Measurements from ENCODE around the gene SLC9A3. TPM values are rescaled to one million over a fixed set of nuclear protein-coding genes. Genes with fewer than 3 reads are reported as not detected.
A peak's percentile ranks its signal among the peaks of the same experiment; 100 is the strongest.

Gene SLC9A3
- total RNA-seq, 2 experiments from 2014 or later, result 2.3 to 2.5 TPM

DNA sequence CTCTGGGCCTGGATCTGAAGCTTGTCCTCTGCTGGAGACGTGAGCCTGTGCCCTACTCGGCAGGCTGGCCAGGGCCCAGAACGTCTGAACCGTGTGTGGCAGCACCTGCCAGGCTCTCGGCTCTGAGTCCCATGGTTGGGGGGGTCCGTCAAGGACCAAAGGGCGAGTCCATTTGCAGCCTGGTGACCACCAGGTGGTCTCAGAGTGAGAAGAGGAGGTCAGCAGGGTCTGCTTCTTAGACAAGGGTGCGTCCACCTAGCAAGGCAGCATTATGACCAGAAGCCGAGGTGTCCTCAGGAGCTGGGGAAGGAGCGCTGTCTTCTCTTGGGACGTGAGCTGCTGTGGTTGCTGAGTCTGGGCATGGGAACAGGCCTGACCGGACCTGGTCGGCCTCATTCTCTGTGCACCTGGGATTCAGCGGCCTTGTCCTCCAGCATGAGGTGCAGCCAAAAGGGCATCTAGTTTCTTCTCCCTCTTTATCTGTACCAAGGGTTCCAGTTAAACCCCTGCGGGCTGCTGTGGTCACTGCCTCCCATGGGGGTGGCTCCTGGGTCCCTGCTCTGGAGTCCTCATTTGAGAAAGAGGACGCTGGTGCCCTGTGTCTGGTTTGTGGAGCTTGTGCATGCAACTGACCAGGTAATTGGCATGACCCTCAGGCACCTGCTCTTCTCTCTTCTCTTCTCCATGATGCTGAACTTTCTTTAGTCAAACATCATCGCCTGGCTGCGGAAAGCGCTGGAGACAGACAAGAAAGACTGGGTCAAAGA, 66.9 kb downstream of the SLC9A3 start:
- Histone ChIP-seq H3K4me1 (ENCODE audit: insufficient read depth, low read length) (peaks cover 25% of the 10 kb centered on the region), H3K9me3 (ENCODE audit: control insufficient read depth in 1 of 2, insufficient read depth in 1 of 2, low read length in 2 of 2) (peaks cover 4 to 10% of the 10 kb centered on the region in 2 experiments), H3K27ac (ENCODE audit: low read depth in 1 of 2, low read length in 2 of 2) (no peak overlapping the region), H3K27me3 (ENCODE audit: control insufficient read depth in 1 of 2, insufficient read depth in 2 of 2, low read length in 2 of 2) (no peaks in the 10 kb centered on the region), H3K4me3 (ENCODE audit: low read length) (no peak overlapping the region), H3K36me3 (ENCODE audit: insufficient read depth, low read length) (peaks cover 92% of the 10 kb centered on the region)
- Mint-ChIP-seq H3K9me3 (no peaks in the 10 kb centered on the region), H3K27ac (no peak overlapping the region), H3K27me3 (no peaks in the 10 kb centered on the region), H3K4me3 (no peak overlapping the region), H3K36me3 (ENCODE audit: low read depth) (peaks cover 96% of the 10 kb centered on the region), H3K4me1 (ENCODE audit: low read depth) (peaks cover 23% of the 10 kb centered on the region)
- TF ChIP-seq, protein P1, sequence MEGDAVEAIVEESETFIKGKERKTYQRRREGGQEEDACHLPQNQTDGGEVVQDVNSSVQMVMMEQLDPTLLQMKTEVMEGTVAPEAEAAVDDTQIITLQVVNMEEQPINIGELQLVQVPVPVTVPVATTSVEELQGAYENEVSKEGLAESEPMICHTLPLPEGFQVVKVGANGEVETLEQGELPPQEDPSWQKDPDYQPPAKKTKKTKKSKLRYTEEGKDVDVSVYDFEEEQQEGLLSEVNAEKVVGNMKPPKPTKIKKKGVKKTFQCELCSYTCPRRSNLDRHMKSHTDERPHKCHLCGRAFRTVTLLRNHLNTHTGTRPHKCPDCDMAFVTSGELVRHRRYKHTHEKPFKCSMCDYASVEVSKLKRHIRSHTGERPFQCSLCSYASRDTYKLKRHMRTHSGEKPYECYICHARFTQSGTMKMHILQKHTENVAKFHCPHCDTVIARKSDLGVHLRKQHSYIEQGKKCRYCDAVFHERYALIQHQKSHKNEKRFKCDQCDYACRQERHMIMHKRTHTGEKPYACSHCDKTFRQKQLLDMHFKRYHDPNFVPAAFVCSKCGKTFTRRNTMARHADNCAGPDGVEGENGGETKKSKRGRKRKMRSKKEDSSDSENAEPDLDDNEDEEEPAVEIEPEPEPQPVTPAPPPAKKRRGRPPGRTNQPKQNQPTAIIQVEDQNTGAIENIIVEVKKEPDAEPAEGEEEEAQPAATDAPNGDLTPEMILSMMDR (IDR thresholded peaks at IDR 0.05), result no peak
- peak in 3 of 14 experiments; percentile 1 to 24 (median 3) for DNase-seq
- ChIA-PET CTCF (interaction anchor here (1.1 kb wide), 1 partner anchor 12 kb away, joined by 3 read pairs; no protein-coding TSS in a partner anchor), POLR2A (interaction anchor here (1.3 kb wide), 1 partner anchor 15 kb away, joined by 4 read pairs; no protein-coding TSS in a partner anchor)
- intact Hi-C loops (cut with DNase I, micrococcal nuclease), result no loop called here
- no peak for ATAC-seq (ENCODE audit: poor library complexity)

DNA sequence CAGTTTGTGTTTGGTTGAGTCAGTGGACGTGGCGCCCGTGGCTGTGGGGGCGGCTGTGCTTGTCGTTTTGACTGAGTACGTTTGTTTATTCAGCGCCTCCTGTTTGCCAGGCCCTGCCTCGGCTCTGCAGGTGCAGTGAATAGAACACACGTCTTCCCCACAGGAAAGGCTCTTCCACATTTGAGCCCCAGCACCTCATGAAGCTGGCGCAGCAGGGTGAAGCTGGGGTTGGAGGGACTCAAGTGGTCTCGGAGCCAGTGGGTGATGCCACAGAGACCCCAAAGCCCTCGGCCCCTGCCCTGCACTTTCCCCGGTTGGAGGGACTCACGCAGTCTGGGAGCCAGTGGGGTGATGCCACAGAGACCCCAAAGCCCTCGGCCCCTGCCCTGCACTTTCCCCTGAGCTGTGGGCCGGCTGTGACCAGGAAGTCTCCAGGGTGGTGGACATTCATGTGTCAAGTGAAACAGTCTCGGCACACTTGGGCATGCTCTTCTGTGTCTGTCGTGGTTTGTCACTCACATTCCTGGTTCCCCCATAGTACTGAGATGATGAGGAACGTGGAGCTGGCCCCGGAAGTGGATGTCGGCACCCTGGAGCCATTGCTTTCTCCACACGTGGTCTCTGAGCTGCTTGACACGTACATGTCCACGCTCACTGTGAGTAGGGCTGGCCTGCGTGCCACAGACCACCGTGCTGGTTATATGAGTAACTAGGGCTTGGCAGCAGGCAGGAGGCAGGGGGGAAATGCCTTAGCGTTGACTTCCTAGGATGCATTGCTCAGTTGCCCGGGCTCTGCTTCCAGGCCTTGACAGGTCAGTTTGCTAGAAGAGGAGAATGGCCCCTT, 67.7 kb downstream of the SLC9A3 start:
- Mint-ChIP-seq H3K27ac (no peak overlapping the region), H3K4me1 (ENCODE audit: low read depth) (peaks cover 28% of the 10 kb centered on the region)

DNA sequence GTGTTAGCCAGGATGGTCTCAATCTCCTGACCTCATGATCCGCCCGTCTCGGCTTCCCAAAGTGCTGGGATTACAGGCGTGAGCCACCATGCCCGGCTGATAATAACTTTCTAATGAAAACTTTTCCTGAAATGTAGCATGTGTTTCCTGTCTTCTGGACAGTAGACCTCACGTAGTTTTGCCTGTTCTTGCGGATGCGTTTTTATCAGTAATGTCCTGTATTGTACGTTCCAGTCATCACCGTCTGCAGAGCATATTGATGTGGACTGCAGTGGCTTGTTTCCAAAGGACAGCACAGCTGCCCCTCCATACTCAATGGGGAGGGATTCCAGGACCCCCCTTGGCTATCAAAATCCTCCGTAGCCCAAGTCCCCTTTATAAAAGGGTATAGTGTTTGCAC, 68.4 kb downstream of the SLC9A3 start:
- peaks cover 8% of the 10 kb centered on the region for H3K9me3 Mint-ChIP-seq
- H3K27me3 Mint-ChIP-seq, result no peaks in the 10 kb centered on the region
- H3K4me1 Mint-ChIP-seq (ENCODE audit: low read depth), result peaks cover 28% of the 10 kb centered on the region
- Histone ChIP-seq H3K27ac (ENCODE audit: low read depth in 1 of 2, low read length in 2 of 2) (no peak overlapping the region), H3K36me3 (ENCODE audit: insufficient read depth, low read length) (peaks cover 93% of the 10 kb centered on the region), H3K4me1 (ENCODE audit: insufficient read depth, low read length) (peaks cover 25% of the 10 kb centered on the region), H3K9me3 (ENCODE audit: control insufficient read depth in 1 of 2, insufficient read depth in 1 of 2, low read length in 2 of 2) (peaks cover 10 to 18% of the 10 kb centered on the region in 2 experiments), H3K4me3 (ENCODE audit: low read length) (no peak overlapping the region), H3K27me3 (ENCODE audit: control insufficient read depth in 1 of 2, insufficient read depth in 2 of 2, low read length in 2 of 2) (no peaks in the 10 kb centered on the region)
- TF ChIP-seq, protein P1 (IDR thresholded peaks at IDR 0.05), result no peak
- no peak overlapping the region for H3K4me3 Mint-ChIP-seq
- ATAC-seq (ENCODE audit: poor library complexity) (no peak), DNase-seq (no peak)
- ChIA-PET POLR2A (no interaction called here), CTCF (no interaction called here)
- intact Hi-C loops (cut with DNase I, micrococcal nuclease), result no loop called here
- H3K36me3 Mint-ChIP-seq (ENCODE audit: low read depth), result peaks cover 97% of the 10 kb centered on the region
- H3K27ac Mint-ChIP-seq, result no peak overlapping the region

More for the DNA sequence above, 67.7 kb downstream of the SLC9A3 start:
- H3K4me1 ChIP-seq (ENCODE audit: insufficient read depth, low read length), result peaks cover 25% of the 10 kb centered on the region
- intact Hi-C loops (cut with DNase I, micrococcal nuclease), result no loop called here
- DNase-seq (peak in 3 of 14 experiments; percentile 2 to 17 (median 3)), ATAC-seq (ENCODE audit: poor library complexity) (no peak)
- H3K36me3 Mint-ChIP-seq (ENCODE audit: low read depth), result peaks cover 96% of the 10 kb centered on the region
- TF ChIP-seq, protein P1 (IDR thresholded peaks at IDR 0.05), result no peak
- no peak overlapping the region for H3K4me3 ChIP-seq (ENCODE audit: low read length)
- peaks cover 6% of the 10 kb centered on the region for H3K9me3 Mint-ChIP-seq
- peaks cover 92% of the 10 kb centered on the region for H3K36me3 ChIP-seq (ENCODE audit: insufficient read depth, low read length)
- CTCF ChIA-PET, result interaction anchor here (1.1 kb wide), 1 partner anchor 11 kb away, joined by 3 read pairs; no protein-coding TSS in a partner anchor
- no peaks in the 10 kb centered on the region for H3K27me3 Mint-ChIP-seq
- H3K9me3 ChIP-seq (ENCODE audit: control insufficient read depth in 1 of 2, insufficient read depth in 1 of 2, low read length in 2 of 2), result peaks cover 10 to 12% of the 10 kb centered on the region in 2 experiments
- no peak overlapping the region for H3K27ac ChIP-seq (ENCODE audit: low read depth in 1 of 2, low read length in 2 of 2)
- H3K27me3 ChIP-seq (ENCODE audit: control insufficient read depth in 1 of 2, insufficient read depth in 2 of 2, low read length in 2 of 2), result no peaks in the 10 kb centered on the region
- POLR2A ChIA-PET, result interaction anchor here (1.3 kb wide), 1 partner anchor 16 kb away, joined by 4 read pairs; no protein-coding TSS in a partner anchor
- H3K4me3 Mint-ChIP-seq, result no peak overlapping the region
